ENCODE measurements around the gene UBE2K.

GRCh38 chr4:39770005-39770404 is 72.1 kb downstream of the UBE2K start:
- TF ChIP-seq CTCF (IDR thresholded peaks at IDR 0.05) (no peak), EZH2 (IDR thresholded peaks at IDR 0.05; ENCODE audit: borderline replicate concordance, insufficient read depth, low read depth, low read length, poor library complexity, severe bottlenecking) (no peak)
